IPS-15b (cell line): ENCODE measurements around the gene PRDM11.
"Not testable (repeated sequence)": the region's sequence is repeated elsewhere in the genome, so short reads cannot be mapped to it uniquely, and the experiment has no call there.

Source experiments
- H3K27me3 ChIP-seq: one replicate; pipeline ENCODE4 v1.6.1; 2013; ENCODE audit warnings: low read length; ENCODE audit not compliant: control insufficient read depth, insufficient read depth
- H3K36me3 ChIP-seq: one replicate; pipeline ENCODE4 v1.6.1; 2013; ENCODE audit warnings: low read length; ENCODE audit not compliant: control insufficient read depth, insufficient read depth
- H3K4me1 ChIP-seq: one replicate; pipeline ENCODE4 v1.6.1; 2013; ENCODE audit warnings: mild to moderate bottlenecking, low read length; ENCODE audit not compliant: control insufficient read depth, insufficient read depth
- H3K4me3 ChIP-seq: one replicate; pipeline ENCODE4 v1.5.1; 2013; ENCODE audit warnings: low read depth, low read length
- H3K9ac ChIP-seq: one replicate; pipeline ENCODE4 v1.6.1; 2013; ENCODE audit warnings: low read depth, mild to moderate bottlenecking, low read length
- H3K9me3 ChIP-seq: one replicate; pipeline ENCODE4 v1.6.1; 2013; ENCODE audit warnings: mild to moderate bottlenecking, low read length; ENCODE audit not compliant: control insufficient read depth, insufficient read depth

Gene PRDM11

DNA sequence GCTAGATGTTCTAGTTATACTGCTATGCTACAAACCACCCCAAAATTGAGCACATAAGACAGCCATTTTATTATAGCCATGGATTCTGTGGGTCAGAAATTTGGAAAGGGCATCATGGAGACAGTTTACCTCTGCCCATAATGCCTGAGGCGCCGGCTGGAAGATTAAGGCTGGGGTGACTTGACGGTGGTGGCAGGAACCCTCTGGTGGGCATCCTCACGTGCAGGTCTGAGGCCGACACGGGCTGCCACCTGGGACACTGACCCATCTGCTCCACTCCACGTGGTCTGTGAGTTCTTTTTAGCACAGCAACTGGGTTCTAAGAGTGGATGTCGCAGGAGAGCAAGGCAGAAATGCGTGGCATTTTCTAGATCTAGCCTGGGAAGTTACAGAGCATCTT, 40.0 kb upstream of the PRDM11 start:
- Histone ChIP-seq H3K9ac (no peak overlapping the region), H3K27me3 (no peaks in the 10 kb centered on the region), H3K4me1 (no peaks in the 10 kb centered on the region), H3K9me3 (no peaks in the 10 kb centered on the region), H3K36me3 (no peaks in the 10 kb centered on the region), H3K4me3 (no peak overlapping the region)

DNA sequence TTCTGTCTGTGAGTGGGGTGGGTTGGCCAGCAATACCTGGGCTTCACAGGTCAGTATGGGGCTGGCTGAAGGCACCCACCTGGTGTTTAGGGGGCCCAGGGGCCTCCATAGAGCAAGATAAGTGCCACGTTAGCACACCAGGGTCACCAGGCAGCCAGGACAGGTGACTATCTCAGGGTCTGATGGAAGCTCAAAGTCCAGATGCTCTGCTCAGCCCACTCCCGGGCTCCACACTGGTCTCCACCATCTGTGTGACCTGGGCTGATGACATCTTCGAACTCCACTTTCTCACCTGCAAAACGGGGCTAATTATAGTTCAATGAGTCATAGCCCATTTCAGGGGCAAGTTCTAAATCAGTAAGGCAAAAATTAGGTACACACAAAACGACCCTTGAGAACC, 39.4 kb upstream of the PRDM11 start:
- Histone ChIP-seq H3K4me3 (no peak overlapping the region), H3K36me3 (no peaks in the 10 kb centered on the region), H3K27me3 (no peaks in the 10 kb centered on the region), H3K9me3 (no peaks in the 10 kb centered on the region), H3K9ac (no peak overlapping the region), H3K4me1 (no peaks in the 10 kb centered on the region)

DNA sequence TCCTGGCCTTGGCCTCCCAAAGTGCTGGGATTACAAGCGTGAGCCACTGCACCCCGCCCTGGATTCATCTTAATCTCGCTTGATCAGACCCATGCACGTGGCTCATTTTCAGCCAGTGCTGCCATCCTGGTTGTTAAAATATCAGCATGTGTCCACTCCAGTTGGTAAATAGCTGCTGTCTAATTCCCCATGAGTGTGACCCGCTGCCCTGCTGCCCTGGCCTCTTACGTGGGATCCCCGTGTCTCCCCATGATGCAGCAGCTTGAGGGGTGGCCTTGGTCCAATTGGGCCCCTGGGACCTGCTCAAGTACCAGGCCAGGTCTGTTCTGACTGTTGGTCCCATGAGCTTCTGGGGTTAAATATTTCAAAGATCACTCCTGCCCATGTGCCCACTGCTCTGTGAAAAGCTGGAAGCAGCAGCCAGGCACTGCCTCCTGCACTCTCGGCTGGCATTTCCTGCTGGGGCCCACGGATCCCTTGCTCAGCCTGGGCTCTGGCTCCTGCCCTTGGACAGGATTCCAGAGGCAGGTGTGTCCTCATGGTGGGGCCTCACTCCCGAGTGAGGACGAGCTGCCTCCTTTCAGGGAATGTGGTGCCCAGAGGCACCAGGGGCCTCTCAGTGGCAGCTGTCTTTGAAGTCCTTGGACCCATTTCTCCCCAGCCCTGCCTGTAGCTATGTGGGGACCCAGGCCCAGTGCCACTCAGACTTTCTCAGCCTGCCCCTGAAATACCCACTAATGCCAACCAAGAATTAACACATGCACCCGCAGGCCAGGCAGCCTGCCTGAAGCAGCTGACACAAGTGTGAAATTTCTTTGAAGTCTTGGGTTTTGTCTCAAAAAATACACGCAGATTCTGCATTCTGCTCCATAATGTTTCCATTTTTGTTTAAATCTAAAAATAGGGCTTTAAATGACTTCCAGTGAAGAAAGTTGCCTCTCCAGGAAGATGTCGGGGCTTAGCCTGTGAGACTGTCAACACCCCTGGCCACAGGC, 38.1 kb upstream of the PRDM11 start:
- no peaks in the 10 kb centered on the region for H3K27me3 ChIP-seq
- no peaks in the 10 kb centered on the region for H3K4me1 ChIP-seq
- no peaks in the 10 kb centered on the region for H3K36me3 ChIP-seq
- no peak overlapping the region for H3K9ac ChIP-seq
- H3K4me3 ChIP-seq = no peak overlapping the region
- H3K9me3 ChIP-seq = no peaks in the 10 kb centered on the region

DNA sequence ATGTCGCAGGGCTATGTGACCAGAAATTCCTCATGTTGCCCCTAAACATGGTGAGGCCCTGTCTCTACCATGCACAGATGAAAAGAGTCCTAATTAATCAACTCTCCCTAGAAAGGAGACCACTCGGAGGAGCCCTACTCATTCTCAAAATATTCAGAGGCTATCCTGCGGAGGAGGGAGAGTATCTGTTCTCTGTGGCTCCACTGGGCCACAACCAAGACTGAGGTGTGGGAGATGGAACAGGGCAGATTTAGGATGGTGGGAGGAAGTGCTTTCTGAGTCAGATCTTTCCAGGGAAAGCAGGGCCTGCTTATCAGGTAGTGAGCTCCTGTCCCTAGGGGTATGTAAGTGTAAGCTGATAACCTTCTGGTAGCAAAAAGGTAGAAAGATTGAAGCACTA, 37.0 kb upstream of the PRDM11 start:
- no peaks in the 10 kb centered on the region for H3K4me1 ChIP-seq
- H3K36me3 ChIP-seq = no peaks in the 10 kb centered on the region
- no peaks in the 10 kb centered on the region for H3K9me3 ChIP-seq
- no peak overlapping the region for H3K9ac ChIP-seq
- H3K4me3 ChIP-seq = no peak overlapping the region
- no peaks in the 10 kb centered on the region for H3K27me3 ChIP-seq

DNA sequence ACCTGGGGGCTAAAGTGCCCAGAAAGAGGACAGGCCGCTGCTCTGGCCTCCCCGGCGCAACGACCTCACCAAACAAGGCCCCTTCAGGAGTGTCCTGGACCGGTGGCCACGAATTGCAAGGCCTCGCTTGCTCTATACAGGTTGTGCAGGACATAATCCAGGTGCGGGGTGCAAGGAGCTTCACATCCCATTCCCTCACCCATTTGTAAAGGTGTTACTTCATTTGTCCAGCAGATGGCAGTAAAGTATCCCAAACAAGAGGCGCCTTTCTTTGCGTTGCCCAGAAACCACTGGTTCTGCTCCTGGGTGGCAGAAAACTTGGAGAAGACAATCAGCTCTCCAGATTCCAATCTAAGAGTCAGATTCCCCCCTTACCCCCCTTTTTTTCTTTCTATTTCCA, 35.9 kb upstream of the PRDM11 start:
- Histone ChIP-seq H3K36me3 (no peaks in the 10 kb centered on the region), H3K4me1 (no peaks in the 10 kb centered on the region), H3K9me3 (no peaks in the 10 kb centered on the region), H3K4me3 (no peak overlapping the region), H3K27me3 (no peaks in the 10 kb centered on the region), H3K9ac (no peak overlapping the region)

DNA sequence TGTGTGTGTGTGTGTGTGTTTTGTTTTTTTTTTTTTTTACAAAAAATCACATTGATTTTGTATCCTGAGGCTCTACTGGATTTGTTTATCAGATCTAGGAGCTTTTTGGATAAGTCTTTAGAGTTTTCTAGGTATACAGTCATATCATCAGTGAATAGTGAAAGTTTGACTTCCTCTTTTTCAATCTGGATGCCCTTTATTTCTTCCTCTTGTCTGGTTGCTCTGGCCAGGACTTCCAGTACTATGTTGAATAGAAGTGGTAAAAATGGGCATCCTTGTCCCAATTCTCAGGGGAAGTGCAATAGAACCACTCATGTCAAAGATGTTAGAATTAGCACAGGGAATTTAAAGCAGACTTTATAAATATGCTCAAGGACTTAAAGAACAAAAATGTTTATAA, 32.6 kb upstream of the PRDM11 start:
- Histone ChIP-seq H3K4me1 (no peaks in the 10 kb centered on the region), H3K36me3 (no peaks in the 10 kb centered on the region), H3K27me3 (no peaks in the 10 kb centered on the region), H3K9me3 (no peaks in the 10 kb centered on the region), H3K9ac (no peak overlapping the region), H3K4me3 (no peak overlapping the region)

DNA sequence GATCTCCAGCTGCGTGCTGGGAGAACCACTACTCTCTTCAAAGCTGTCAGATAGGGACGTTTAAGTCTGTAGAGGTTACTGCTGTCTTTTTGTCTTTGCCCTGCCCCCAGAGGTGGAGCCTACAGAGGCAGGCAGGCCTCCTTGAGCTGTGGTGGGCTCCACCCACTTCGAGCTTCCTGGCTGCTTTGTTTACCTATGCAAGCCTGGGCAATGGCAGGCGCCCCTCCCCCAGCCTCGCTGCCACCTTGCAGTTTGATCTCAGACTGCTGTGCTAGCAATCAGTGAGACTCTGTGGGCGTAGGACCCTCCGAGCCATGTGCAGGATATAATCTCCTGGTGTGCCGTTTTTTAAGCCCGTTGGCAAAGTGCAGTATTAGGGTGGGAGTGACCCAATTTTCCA, 18.6 kb upstream of the PRDM11 start:
- not testable (repeated sequence) for H3K36me3 ChIP-seq, H3K27me3 ChIP-seq, H3K4me1 ChIP-seq, H3K9me3 ChIP-seq, H3K4me3 ChIP-seq, H3K9ac ChIP-seq

DNA sequence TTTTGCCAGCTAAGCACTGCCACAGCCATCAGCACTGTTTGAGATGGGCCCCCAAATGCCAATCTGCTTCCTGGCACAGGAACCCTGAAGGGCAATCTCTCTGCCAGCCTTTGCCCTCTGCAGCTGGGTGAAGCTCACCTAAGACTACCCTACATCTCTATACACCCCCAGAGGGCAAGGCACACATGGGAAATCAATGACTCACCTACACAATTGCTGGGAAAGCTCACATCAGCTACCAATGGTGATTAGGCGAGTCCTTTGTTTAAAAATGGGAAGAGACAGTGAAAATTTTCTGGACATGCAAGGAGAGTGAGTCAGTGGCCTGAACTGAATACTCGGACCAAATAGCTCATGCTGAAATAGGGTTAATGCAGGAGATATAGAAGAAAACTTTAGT, 12.6 kb upstream of the PRDM11 start:
- H3K36me3 ChIP-seq = no peaks in the 10 kb centered on the region
- H3K9me3 ChIP-seq = no peaks in the 10 kb centered on the region
- H3K4me3 ChIP-seq = no peak overlapping the region
- H3K9ac ChIP-seq = no peak overlapping the region
- H3K4me1 ChIP-seq = no peaks in the 10 kb centered on the region
- peaks cover 6% of the 10 kb centered on the region for H3K27me3 ChIP-seq

DNA sequence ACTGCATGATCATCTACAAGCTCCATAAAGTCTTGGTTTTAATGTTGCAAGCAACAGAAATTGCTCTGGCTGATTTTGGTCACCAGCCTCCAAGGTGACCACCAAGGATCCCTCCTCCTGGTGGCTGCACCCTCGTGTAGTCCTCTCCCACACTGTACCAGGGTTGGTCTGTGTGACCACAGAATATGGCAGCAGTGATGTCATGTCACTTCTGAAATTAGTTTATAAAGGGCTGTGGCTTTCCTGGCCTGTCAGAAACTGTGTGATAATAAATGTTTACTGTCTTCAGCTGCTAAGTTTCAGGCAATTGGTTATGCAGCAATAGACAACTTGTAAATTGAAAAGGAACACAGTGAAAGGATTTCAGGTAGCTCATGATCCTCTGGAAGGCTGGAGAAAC, 5.3 kb upstream of the PRDM11 start:
- Histone ChIP-seq H3K4me1 (no peaks in the 10 kb centered on the region), H3K27me3 (peaks cover 50% of the 10 kb centered on the region), H3K36me3 (no peaks in the 10 kb centered on the region), H3K9ac (no peak overlapping the region), H3K9me3 (no peaks in the 10 kb centered on the region), H3K4me3 (no peak overlapping the region)

DNA sequence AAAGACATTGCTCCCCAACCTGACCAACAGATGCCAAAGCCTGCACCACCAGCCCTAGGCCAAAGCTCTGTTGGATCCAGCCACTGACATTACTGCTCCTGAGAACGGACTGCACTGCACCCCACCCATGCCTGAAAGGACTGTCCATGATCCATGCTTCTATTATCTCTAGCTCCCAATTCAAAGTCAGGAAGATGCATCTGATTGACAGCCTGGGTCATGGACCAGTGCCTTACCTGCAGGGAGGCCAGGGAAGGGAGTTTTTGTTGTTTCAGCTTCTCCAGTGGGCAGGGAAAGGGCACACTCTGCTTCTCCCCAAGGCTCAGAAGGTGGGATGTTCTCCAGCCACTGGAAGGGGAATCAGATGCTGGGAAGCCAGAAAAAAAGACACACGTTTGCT, 4.8 kb upstream of the PRDM11 start:
- peaks cover 50% of the 10 kb centered on the region for H3K27me3 ChIP-seq
- H3K4me1 ChIP-seq = no peaks in the 10 kb centered on the region
- H3K36me3 ChIP-seq = no peaks in the 10 kb centered on the region
- no peak overlapping the region for H3K4me3 ChIP-seq
- no peaks in the 10 kb centered on the region for H3K9me3 ChIP-seq
- H3K9ac ChIP-seq = no peak overlapping the region

DNA sequence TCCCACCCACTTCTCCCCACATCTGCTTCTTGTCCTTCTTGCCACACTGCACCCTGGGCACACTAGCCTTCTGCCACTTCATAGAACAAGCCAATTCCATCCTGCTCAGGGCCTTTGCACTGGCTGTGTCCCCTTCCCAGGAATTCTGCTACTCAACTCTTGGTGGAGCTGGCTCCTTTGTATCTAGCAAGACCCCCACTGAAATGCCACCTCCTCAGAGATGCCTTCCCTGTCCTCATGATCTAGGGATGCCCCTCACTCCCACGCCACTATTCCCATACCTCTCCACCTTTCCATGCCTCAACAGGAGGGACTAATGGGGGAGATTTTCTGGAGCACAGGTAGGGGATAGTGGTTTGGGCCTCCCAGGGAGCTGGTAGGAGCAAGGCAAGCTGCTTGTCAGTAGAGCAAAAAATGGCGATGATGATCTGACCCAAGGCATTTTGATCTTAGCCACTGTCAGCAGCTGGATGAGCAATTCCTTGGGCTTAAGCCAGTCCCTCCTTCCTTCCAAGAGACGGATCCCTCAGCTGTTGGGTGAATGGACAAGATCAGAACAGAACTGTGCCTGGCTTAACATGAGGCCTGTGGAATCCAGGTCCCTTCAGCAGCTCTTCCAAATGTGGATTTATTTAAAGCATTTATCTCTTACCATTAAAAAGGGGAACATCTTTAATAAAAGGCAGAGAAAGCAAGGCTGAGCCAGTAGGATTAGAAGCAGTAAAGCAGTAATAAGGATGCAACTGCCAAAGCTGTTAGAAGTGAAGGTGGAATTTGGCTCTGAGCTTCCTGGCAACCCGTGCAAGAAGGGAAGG, 4.0 kb upstream of the PRDM11 start:
- H3K36me3 ChIP-seq = no peaks in the 10 kb centered on the region
- H3K4me3 ChIP-seq = no peak overlapping the region
- H3K4me1 ChIP-seq = no peaks in the 10 kb centered on the region
- H3K9me3 ChIP-seq = no peaks in the 10 kb centered on the region
- no peak overlapping the region for H3K9ac ChIP-seq
- H3K27me3 ChIP-seq = peaks cover 49% of the 10 kb centered on the region

DNA sequence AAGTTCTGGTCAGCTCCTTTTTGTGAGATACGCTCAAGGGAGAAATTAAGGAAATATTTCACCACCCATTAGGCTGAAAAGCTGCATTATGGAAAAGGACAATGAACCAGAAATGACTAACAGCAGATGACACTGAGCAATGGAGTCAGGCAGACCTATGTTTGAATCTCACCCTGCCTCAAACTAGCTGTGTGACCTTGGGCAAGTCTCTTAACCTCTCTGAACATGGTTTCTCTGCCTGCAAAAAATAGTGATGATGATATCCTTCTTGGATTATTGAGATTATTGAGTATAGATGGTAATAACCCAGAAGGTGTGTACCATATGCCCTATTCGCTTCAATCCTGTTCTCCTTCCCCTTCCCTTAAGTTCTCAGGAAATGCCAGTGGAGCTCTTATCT, 2.9 kb upstream of the PRDM11 start:
- Histone ChIP-seq H3K9ac (no peak overlapping the region), H3K36me3 (no peaks in the 10 kb centered on the region), H3K4me1 (peaks cover 6% of the 10 kb centered on the region), H3K9me3 (no peaks in the 10 kb centered on the region), H3K27me3 (peaks cover 53% of the 10 kb centered on the region), H3K4me3 (no peak overlapping the region)
